Psoas muscle (tissue), 8 donors: ENCODE measurements around the gene PGAM5. TPM values are rescaled to one million over a fixed set of nuclear protein-coding genes. Genes with fewer than 3 reads are reported as not detected.
A peak's percentile ranks its signal among the peaks of the same experiment; 100 is the strongest.

ENCODE experiments used
- ATAC-seq, 4 donors: fragments of 200-7000 bp; cut with Tn5 transposase; one replicate each; pipeline ENCODE4 v1.9.1; 2020; ENCODE audit warnings: moderate library complexity in 3 of 4, mild to moderate bottlenecking in 2 of 4
- DNase-seq, 2 donors: peaks; one replicate each; pipeline ENCODE4 v3.0.0-alpha.2; 2020
- H3K27ac ChIP-seq: fragments of 200-600 bp; one replicate; pipeline ENCODE4 v1.8.0; 2022
- H3K27me3 ChIP-seq, 3 donors: fragments of 200-600 bp in 1 of 3; one replicate each; pipeline versions ENCODE4 v1.6.1 to v1.8.0; 2013 to 2022; ENCODE audit warnings: low read length in 2 of 3, mild to moderate bottlenecking in 2 of 3, moderate library complexity in 1 of 3; ENCODE audit not compliant: insufficient read depth in 3 of 3
- H3K36me3 ChIP-seq, 2 donors: fragments of 200-600 bp in 1 of 2; one replicate each; pipeline versions ENCODE4 v1.6.1 to v1.8.0; 2013 to 2022; ENCODE audit warnings: low read depth in 1 of 2, mild to moderate bottlenecking in 1 of 2, moderate library complexity in 1 of 2; ENCODE audit not compliant: insufficient read depth in 1 of 2
- H3K4me1 ChIP-seq: fragments of 200-600 bp; one replicate; pipeline ENCODE4 v1.8.0; 2022
- H3K4me3 ChIP-seq: fragments of 200-600 bp; one replicate; pipeline ENCODE4 v1.8.0; 2022; ENCODE audit warnings: mild to moderate bottlenecking
- H3K9me3 ChIP-seq: fragments of 200-600 bp; one replicate; pipeline ENCODE4 v1.8.0; 2022
- CTCF ChIP-seq: fragments of 200-600 bp; IDR thresholded peaks from one replicate; pipeline ENCODE4 v1.8.0; 2022; ENCODE audit warnings: antibody characterized with exemption
- WGBS, 3 donors: extraction: QIAGEN DNeasy Blood & Tissue Kit; methylation state at CpG; one replicate each; pipeline versions ENCODE4 v1.1.6 to v1.1.7; 2013; 5-methylcytosine and 5-hydroxymethylcytosine counted together
- intact Hi-C, 2 donors: fragments of 100-400 bp; cut with DNase I; formaldehyde crosslinking; loops; one replicate each; pipeline versions ENCODE4 v1.11.0 to v1.14.2; 2022
- polyA plus RNA-seq, 3 donors: library from polyadenylated mRNA; stranded (reverse); fragments of 200-250 nt; gene quantifications; one replicate each; pipeline ENCODE4 v1.2.3, GENCODE V29; 2013
- total RNA-seq, 4 donors: library from RNA; stranded (reverse); fragmentation: NEBNext Ultra II Directional in 2 of 4; extraction: Animal tissue kit (Norgen Biotek cat#: 25700) in 2 of 4; gene quantifications; one replicate each; pipeline versions ENCODE4 v1.2.1 to v1.2.4, GENCODE V29; 2021 to 2023
- donor health status: healthy with polysubstance abuse.
- donor health status: DM: no; HTN: no; CAD: no; lungs with moderate emphysema.
- donor health status: Bipolar disorder and iron deficiency.
- donor health status: healthy.
- donor health status: DM: yes; HTN: yes; CAD: no.
- donor health status: DM: no; HTN: no; CAD: no.
- donor health status: DM: no; HTN: no; CAD: no.
- donor health status: DM: yes; HTN: yes; CAD: no.

PGAM5 gene
- total and polyA plus RNA-seq, 7 donors: 25.3 to 62.0 (median 47.2) TPM

DNA sequence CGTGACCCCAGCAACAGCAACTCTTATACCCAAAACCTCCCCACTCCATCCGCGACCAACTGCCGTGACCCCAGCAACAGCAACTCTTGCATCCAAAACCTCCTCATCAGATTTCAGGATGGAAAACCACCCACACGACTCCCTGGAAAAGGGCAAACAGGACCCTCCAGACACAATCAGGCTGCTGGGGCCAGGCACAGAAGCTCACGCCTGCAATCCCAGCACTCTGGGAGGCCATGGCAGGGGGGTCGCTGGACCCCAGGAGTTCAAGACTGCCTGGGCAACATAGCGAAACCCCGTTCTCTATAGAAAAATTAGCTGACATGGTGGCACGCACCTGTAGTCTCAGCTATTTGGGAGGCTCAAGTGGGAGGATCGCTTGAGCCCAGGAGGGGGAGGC lies 19.7 kb downstream of the PGAM5 start:
- intact Hi-C loops: no loop called here
- no peaks in the 10 kb centered on the region for H3K4me1 ChIP-seq
- H3K27ac ChIP-seq: no peak overlapping the region
- TF ChIP-seq CTCF: no peak
- H3K4me3 ChIP-seq: no peak overlapping the region
- H3K36me3 ChIP-seq: peaks cover 15 to 84% of the 10 kb centered on the region in 2 donors
- no peaks in the 10 kb centered on the region for H3K27me3 ChIP-seq
- DNase-seq: no peak
- H3K9me3 ChIP-seq: no peaks in the 10 kb centered on the region
- ATAC-seq: peak in 1 of 4 donors; percentile 17
- 93% methylated on average over 11 of the region's 11 CpGs for WGBS, 3 donors

GRCh38 chr12:132731574-132731973 lies 20.9 kb downstream of the PGAM5 start:
- intact Hi-C loops: no loop called here
- H3K27ac ChIP-seq: no peak overlapping the region
- ATAC-seq: no peak
- 86 to 89% (median 88%) methylated on average over 17 of the region's 17 CpGs for WGBS, 3 donors
- no peaks in the 10 kb centered on the region for H3K27me3 ChIP-seq
- no peak for TF ChIP-seq CTCF
- H3K4me3 ChIP-seq: no peak overlapping the region
- no peak for DNase-seq
- H3K9me3 ChIP-seq: no peaks in the 10 kb centered on the region
- H3K4me1 ChIP-seq: no peaks in the 10 kb centered on the region
- peaks cover 19 to 84% of the 10 kb centered on the region in 2 donors for H3K36me3 ChIP-seq

DNA sequence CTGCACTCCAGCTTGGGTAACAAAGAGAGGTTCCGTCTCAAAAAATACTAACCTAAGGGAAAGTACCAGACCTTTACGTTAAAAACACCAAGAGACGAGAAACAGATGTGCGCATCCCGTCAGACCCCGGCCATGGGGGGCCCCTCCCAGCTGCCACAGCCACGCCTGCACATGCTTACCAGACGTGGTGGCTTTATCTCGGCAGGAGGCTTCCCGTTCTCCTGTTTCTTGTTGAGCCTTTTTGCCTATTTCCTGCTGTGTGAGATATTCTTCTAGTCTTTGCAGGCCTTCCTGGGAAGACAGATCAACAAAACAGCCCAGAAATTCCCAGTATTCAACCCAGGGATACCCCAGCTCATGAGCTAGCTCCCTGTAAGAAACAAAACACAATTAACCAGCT lies 23.6 kb downstream of the PGAM5 start:
- TF ChIP-seq CTCF: no peak
- Histone ChIP-seq H3K9me3 (no peaks in the 10 kb centered on the region), H3K4me1 (no peaks in the 10 kb centered on the region), H3K4me3 (no peak overlapping the region), H3K36me3 (peaks cover 19 to 84% of the 10 kb centered on the region in 2 donors), H3K27me3 (no peaks in the 10 kb centered on the region), H3K27ac (no peak overlapping the region)
- ATAC-seq (no peak), DNase-seq (no peak)
- intact Hi-C loops: no loop called here
- WGBS, 3 donors: 71 to 80% (median 73%) methylated on average over 10 of the region's 10 CpGs

DNA sequence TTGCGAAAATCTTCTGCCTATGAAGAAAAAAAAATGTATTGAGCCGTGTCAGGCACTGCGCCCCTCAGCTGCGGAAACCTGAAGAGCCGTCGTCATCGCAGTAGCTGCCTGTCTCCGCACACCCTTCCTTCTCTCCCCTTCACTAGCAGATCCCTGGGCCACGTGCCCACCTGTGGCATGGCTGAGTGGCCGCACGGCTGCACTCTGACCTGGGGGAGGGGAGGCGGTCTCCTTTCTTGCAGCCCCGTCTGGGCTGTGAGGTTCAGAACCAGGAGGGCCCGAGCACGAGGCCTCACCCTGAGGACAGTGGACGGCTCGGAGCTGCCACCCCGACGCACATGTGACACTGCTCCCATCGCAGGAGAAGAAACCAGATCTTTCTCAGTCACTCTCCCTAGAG lies 24.9 kb downstream of the PGAM5 start:
- TF ChIP-seq CTCF: no peak
- peaks cover 28 to 89% of the 10 kb centered on the region in 2 donors for H3K36me3 ChIP-seq
- ATAC-seq: no peak
- H3K27me3 ChIP-seq: no peaks in the 10 kb centered on the region
- no peak overlapping the region for H3K4me3 ChIP-seq
- no peaks in the 10 kb centered on the region for H3K4me1 ChIP-seq
- no peaks in the 10 kb centered on the region for H3K9me3 ChIP-seq
- H3K27ac ChIP-seq: no peak overlapping the region
- intact Hi-C loops: no loop called here
- WGBS, 3 donors: 89 to 93% (median 91%) methylated on average over 16 to 20 of the region's 20 CpGs
- no peak for DNase-seq

- no peak for TF ChIP-seq CTCF
- 92 to 94% (median 92%) methylated on average over 12 of the region's 12 CpGs for WGBS, 3 donors
- no peaks in the 10 kb centered on the region for H3K9me3 ChIP-seq
- no peak overlapping the region for H3K27ac ChIP-seq
- no peak for DNase-seq
- H3K36me3 ChIP-seq: peaks cover 26 to 89% of the 10 kb centered on the region in 2 donors
- no peaks in the 10 kb centered on the region for H3K4me1 ChIP-seq
- no peak for ATAC-seq
- intact Hi-C loops: no loop called here
- H3K4me3 ChIP-seq: no peak overlapping the region
- no peaks in the 10 kb centered on the region for H3K27me3 ChIP-seq
These were observed 25.7 kb downstream of the PGAM5 start for GRCh38 chr12:132736378-132736777.
